ENCODE results near the gene ROCK2.

Gene ROCK2

GRCh38 chr2:11367170-11367730 lies 22.8 kb upstream of the ROCK2 start:
- DNase-seq (ENCODE audit: low read depth, low spot score) = no peak

GRCh38 chr2:11366326-11366741 lies 21.9 kb upstream of the ROCK2 start:
- no peak for DNase-seq (ENCODE audit: low read depth, low spot score)

DNA sequence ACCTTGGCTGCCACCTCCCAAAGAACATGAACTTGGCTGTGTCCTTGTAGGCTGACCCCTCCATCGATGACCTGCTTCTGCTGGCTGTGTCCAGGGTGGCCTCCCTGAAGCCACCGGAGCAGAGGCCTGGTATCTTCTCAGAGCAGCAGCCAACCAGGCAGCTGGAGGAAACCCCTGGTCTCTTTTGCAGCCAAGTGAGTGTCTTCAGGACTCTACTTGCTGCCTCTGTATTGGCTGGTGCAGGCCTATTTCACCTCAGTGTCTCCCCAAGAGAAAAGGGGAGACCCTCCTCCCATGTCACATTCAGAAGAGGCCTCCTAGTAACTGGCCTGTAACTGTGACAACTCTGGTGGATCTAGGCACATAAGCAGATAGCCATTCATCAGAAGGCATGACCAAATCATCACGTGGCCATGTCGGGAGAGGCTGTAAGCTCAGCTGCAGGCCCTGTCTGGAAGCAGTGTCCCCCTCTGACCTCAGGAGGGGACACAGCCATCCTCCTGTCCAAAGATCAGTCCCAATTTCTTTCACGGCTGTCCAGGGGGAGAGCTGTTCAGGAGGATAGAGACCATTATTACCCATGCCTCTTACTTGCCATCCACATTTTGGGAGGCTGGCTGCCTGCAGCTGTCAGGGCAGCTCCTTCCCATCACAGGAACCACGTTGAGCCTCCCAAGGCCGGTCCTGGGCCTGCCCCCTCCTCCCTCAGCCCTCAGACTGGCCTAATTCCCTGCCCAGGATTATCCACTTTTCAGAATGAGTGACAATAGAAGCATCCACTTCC lies 20.9 kb upstream of the ROCK2 start:
- DNase-seq (ENCODE audit: low read depth, low spot score) = no peak

- DNase-seq (ENCODE audit: low read depth, low spot score) = no peak
Measured at GRCh38 chr2:11364565-11364887, 20.1 kb upstream of the ROCK2 start.

DNA sequence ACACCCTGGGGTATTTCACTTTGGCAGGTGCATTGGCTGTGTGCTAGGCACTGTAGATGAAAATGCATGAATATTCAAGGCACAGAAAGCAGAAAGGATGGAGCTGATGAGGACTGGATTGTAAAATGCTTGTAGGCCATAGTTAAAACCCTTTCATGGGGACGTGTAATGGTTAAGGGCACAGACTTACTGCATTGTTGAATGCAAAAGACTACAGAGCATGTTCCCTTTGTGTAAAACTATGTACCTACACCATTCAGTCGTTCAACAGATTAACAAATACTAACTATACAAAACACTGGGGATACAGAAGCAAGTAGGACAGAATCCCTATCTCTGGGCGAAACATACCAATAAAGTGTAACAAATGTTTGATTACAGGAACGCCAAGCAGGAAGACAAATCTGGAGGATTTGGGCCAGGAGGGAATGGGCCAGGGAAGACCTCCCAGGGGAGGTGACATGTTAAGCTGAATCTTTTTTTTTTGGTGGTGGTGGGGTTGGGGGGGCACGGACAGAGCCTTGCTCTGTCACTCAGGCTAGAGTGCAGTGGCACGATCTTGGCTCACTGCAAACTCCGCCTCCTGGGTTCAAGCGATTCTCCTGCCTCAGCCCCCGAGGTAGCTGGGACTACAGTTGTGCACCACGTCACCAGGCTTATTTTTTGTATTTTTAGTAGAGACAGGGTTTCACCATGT lies 19.6 kb upstream of the ROCK2 start:
- no peak for DNase-seq (ENCODE audit: low read depth, low spot score)

DNA sequence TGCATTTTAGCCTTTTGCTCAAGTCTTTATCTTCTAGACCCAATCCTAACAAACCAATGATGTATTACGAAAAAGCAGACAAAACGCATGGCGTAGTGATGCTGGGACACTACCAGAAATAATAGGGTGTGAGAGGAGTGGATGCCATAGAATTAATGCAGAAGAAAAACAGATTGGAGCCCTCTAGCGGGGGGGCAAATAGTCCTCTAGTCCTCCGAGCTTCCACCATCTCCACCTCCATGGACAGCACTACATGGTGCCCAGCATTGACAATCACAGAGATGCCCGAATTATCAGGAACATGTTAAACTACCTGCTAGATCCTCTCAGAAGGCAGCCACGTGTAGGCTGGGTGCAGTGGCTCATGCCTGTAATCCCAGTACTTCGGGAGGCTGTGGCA lies 15.4 kb upstream of the ROCK2 start:
- no peak for DNase-seq (ENCODE audit: low read depth, low spot score)

- no peak for DNase-seq (ENCODE audit: low read depth, low spot score)
Measured at GRCh38 chr2:11357428-11357972, 13.1 kb upstream of the ROCK2 start.

DNA sequence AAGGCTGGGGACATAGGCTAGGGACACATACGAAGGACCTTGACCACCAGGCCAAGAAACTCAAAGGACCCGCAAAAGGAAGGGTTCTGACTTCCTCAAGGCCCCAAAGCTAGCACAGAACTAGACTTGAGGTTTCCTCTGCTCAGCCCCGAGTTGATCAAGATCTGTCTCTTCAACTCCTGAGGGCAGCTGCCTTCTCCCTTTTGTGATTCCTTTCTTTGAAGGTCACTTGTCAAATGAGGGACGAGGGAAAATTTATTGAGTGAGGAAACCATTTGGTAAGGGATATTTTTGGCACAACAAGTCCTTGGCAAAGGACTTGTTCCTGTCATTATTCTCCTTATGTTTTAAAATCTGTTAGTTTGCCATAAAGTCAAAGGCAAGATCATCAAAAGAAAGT lies 12.3 kb upstream of the ROCK2 start:
- DNase-seq (ENCODE audit: low read depth, low spot score) = no peak

DNA sequence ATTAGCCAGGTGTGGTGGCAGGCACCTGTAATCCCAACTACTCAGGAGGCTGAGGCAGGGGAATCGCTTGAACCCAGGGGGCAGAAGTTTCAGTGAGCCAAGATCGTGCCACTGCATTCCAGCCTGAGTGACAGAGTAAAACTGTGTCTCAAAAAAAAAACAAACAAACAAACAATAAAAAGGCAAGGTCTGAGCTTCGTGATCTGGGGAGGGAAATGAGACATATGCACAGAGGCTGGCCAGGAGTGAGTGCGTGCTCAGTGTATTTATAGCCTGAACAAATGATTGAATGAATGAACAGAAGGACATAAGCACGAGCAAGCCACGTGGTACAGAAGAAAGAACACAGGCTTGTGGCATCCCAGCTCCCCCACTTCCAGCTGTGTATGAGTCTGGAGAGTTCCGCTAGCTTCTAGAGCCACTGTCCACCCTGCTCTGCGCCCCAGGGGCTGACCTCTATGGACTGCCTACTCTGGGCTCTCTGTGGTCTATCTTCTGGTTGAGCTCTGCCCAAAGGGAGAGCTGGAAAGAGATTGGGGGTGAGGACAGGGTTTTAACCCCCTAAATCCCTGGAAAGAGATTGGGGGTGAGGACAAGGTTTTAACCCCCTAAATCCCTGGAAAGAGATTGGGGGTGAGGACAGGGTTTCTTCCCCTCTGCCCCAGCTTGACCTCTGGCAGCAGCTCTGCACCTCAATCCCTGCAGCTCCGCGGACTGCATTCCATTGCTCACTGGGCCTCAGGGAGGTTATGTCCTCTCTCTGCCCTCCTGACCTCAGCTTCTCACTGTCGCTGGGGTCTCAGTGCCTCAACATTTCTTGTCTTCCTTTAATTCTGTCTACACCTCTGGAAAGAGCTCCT lies 11.0 kb upstream of the ROCK2 start:
- DNase-seq (ENCODE audit: low read depth, low spot score) = no peak

- no peak for DNase-seq (ENCODE audit: low read depth, low spot score)
Measured at GRCh38 chr2:11354363-11355154, 10.1 kb upstream of the ROCK2 start.

DNA sequence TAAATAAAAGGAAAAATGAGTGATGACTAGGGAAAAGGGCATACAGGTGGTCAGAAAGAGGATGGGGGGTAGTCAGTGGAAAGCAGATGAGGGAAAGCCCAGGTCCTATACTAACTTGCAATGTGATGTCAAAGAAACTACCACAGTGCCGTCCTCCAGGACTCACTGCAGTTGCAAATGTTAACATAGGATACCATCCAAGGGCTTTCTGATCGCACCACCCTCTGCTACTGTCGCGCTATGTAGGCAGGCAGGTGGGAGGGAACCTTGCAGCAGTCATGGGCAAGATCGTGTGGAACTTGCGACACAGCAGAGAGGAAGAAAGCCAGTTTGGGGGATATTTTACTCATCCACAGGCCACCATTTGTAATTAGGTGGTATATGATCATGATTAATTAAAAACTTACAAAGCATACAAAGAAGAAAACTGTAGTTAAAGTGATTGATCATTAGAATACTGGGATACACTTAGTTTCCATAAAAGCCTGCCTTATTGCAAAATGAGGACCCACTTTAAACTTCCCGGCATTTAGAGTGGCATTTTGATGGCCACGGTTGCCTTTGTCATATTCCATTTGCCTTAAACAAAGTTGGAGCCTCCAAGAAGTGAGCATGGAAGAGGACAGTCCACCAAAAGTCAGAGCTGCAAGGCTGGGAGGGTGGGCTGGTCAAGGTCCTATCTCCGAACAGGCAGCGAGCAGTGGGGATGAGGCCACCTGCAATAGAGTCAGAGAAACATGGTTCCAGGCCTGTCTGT lies 8.5 kb upstream of the ROCK2 start:
- DNase-seq (ENCODE audit: low read depth, low spot score) = no peak

GRCh38 chr2:11348209-11348749 lies 3.8 kb upstream of the ROCK2 start:
- DNase-seq (ENCODE audit: low read depth, low spot score) = no peak

DNA sequence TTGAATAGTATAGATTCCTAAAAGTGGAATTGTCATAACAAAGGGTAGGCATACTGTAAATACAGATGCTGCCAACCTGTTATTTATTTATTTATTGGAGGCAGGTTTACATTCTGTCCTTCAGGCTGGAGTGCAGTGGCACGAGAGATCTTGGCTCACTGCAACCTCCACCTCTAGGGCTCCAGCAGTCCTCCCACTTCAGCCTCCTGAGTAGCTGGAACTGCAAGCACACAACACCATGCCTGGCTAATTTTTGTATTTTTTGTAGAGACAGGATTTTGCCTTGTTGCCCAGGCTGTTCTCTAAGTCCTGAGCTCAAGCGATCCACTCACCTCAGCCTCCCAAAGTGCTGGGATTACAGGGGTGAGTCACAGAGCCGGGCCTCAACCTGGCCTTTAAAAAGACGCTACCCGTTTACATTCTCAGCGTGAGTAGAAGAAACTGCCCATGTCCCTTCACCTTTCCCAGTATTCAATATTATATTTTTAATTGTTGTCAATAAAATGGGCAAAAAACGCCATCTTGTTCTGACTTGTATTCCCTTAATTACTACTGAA lies 3.0 kb upstream of the ROCK2 start:
- no peak for DNase-seq (ENCODE audit: low read depth, low spot score)

- DNase-seq (ENCODE audit: low read depth, low spot score) = no peak
Measured at GRCh38 chr2:11346023-11346482, 1.6 kb upstream of the ROCK2 start.

GRCh38 chr2:11344956-11345677 lies 681 bp upstream of the ROCK2 start:
- DNase-seq (ENCODE audit: low read depth, low spot score) = no peak

- DNase-seq (ENCODE audit: low read depth, low spot score) = no peak
Measured at GRCh38 chr2:11343650-11344341, 640 bp downstream of the ROCK2 start.

DNA sequence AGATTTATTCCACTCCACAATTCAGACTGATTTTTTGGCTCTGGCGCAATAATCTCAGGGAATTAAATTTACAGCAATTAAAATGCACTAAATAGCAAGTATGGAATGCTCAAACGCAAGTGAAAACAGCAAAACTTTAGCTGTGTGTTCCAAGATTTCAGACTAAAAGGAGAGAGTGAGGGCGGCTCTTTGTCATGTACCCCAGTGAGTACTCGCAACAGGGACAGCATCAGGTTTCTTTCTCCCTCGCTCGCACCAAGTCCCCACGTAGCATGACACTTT lies 1.1 kb downstream of the ROCK2 start:
- DNase-seq (ENCODE audit: low read depth, low spot score) = no peak

DNA sequence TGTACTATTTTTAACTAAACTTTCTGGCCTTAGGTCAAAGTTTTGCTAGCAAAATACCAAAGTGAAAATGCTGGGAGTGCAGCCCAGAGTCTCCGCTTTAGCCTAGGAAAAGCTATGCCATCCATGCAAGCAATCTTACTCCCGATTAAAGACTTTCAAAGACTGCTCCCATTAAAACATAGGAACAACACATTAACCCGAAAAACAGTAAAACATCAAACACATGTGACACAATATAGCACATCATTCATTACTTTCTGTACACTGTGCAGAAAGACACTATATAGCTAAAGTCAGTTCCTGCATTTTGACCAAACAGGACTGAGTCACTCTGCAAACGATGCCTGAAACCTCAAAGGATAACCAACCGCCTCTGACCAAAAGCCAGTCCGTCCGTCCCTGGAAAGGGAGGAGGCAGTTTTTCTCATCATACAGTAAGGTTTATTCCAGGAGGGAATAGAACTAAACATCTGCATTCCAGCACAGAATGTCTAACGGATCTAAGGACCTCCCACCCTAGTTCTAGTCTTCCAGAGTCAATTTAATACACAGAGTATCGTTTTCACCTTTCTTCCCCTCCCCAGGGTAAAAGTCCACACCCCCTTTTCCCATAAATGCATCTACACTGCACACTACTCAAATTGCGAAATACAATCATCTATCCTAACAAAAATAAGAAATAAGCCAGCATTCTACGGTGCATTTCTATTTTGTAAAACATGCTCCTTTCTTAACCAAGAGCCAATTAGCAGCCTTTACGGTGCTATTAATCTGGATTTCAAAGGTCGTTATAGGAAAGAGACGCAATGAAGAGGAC lies 1.7 kb downstream of the ROCK2 start:
- no peak for DNase-seq (ENCODE audit: low read depth, low spot score)
